ENCODE measurements around the gene LMBR1. TPM values are rescaled to one million over a fixed set of nuclear protein-coding genes. Genes with fewer than 3 reads are reported as not detected.

The LMBR1 gene
- total RNA-seq, 4 donors from 2014 or later: 25.2 to 68.3 (median 38.4) TPM

DNA sequence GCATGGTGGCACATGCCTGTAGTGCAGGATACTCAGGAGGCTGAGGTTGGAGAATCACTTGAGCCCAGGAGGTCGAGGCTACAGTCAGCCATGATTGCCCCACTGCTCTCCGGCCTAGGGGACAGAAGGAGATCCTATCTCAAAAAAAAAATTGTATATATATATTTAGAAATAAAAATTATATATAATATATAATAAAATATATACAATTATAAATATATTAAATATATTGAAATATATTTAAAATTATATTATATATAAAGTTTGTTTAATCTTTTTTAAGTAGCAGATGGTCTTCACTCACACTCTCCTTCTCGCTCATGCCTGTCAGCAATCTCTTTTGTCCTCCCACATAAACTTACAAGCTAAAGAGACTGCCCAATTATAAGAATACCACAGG lies 58.5 kb downstream of the LMBR1 start:
- no peak overlapping the region for H3K4me3 ChIP-seq
- H3K27me3 ChIP-seq: no peaks in the 10 kb centered on the region
- WGBS, 2 donors: 95 to 96% methylated on average over 3 of the region's 3 CpGs
- intact Hi-C loops (cut with DNase I): no loop called here
- H3K27ac ChIP-seq: no peak overlapping the region
- H3K36me3 ChIP-seq: peaks cover 0 to 46% (median 0%) of the 10 kb centered on the region in 3 donors
- no peaks in the 10 kb centered on the region for H3K9me3 ChIP-seq
- no peak for TF ChIP-seq POLR2A (IDR thresholded peaks at IDR 0.05)
- TF ChIP-seq, protein P1, sequence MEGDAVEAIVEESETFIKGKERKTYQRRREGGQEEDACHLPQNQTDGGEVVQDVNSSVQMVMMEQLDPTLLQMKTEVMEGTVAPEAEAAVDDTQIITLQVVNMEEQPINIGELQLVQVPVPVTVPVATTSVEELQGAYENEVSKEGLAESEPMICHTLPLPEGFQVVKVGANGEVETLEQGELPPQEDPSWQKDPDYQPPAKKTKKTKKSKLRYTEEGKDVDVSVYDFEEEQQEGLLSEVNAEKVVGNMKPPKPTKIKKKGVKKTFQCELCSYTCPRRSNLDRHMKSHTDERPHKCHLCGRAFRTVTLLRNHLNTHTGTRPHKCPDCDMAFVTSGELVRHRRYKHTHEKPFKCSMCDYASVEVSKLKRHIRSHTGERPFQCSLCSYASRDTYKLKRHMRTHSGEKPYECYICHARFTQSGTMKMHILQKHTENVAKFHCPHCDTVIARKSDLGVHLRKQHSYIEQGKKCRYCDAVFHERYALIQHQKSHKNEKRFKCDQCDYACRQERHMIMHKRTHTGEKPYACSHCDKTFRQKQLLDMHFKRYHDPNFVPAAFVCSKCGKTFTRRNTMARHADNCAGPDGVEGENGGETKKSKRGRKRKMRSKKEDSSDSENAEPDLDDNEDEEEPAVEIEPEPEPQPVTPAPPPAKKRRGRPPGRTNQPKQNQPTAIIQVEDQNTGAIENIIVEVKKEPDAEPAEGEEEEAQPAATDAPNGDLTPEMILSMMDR (IDR thresholded peaks at IDR 0.05): no peak
- no peak for DNase-seq
- H3K4me1 ChIP-seq: no peaks in the 10 kb centered on the region

DNA sequence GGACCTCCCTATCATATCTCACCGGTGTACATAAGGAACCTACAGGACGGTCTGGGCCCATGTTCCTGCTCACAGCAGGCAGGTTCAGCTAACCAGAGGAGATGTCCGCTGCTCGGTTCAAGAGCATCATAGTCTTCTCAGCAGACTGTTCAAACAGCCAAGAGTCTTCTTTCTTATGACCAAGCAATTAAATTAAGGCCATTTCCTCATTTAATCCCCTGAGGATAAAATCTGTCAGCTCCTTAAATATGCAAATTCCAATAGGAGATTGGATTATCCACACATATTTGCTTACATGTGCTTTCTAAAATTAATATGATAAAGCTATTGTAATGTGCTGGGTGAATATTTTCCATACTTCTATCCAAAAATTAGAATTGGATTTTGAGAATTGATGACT lies 59.7 kb downstream of the LMBR1 start:
- no peaks in the 10 kb centered on the region for H3K27me3 ChIP-seq
- H3K36me3 ChIP-seq: peaks cover 0 to 46% (median 0%) of the 10 kb centered on the region in 3 donors
- intact Hi-C loops (cut with DNase I): no loop called here
- no peaks in the 10 kb centered on the region for H3K4me1 ChIP-seq
- no peak overlapping the region for H3K4me3 ChIP-seq
- 95 to 99% methylated on average over 4 of the region's 4 CpGs for WGBS, 2 donors
- TF ChIP-seq, protein P1 (IDR thresholded peaks at IDR 0.05): no peak
- no peak for TF ChIP-seq POLR2A (IDR thresholded peaks at IDR 0.05)
- H3K9me3 ChIP-seq: no peaks in the 10 kb centered on the region
- no peak overlapping the region for H3K27ac ChIP-seq
- DNase-seq: no peak

DNA sequence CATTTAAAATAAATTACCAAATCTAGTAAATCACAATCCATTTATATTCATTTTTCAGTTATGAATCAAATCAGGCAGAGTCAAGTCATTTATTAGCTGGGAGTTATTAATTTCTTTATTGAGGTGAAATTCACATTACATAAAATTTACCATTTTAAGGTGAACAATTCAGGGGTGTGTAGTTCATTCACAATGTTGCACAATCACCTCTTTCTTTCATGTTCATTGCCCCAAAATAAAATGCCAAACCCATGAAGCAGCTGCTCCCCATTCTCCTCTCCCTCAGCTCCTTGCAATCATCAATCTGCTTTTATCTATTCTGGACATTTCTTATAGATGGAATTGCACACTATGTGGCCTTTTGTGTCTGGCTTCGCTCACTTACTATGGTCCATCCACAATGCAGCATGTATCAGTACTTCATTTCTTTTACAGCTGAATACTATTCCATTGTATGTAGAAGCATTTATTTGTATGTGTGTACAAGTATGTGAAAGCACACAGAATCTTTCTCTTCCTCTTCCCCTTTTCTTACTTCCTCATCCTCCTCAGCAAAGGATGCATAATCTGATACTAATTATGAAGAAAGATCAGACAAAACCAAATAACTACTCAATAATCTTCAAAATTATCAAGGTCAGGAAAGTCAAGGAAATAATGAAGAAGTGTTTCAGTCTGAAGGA lies 60.6 kb downstream of the LMBR1 start:
- no peak for DNase-seq
- no peaks in the 10 kb centered on the region for H3K4me1 ChIP-seq
- WGBS, 2 donors: 90 to 100% methylated on average over 1 of the region's 1 CpG
- no peaks in the 10 kb centered on the region for H3K27me3 ChIP-seq
- no peaks in the 10 kb centered on the region for H3K9me3 ChIP-seq
- no peak overlapping the region for H3K4me3 ChIP-seq
- intact Hi-C loops (cut with DNase I): no loop called here
- no peak overlapping the region for H3K27ac ChIP-seq
- H3K36me3 ChIP-seq: peaks cover 0 to 46% (median 0%) of the 10 kb centered on the region in 3 donors
- no peak for TF ChIP-seq POLR2A (IDR thresholded peaks at IDR 0.05)
- TF ChIP-seq, protein P1 (IDR thresholded peaks at IDR 0.05): no peak

DNA sequence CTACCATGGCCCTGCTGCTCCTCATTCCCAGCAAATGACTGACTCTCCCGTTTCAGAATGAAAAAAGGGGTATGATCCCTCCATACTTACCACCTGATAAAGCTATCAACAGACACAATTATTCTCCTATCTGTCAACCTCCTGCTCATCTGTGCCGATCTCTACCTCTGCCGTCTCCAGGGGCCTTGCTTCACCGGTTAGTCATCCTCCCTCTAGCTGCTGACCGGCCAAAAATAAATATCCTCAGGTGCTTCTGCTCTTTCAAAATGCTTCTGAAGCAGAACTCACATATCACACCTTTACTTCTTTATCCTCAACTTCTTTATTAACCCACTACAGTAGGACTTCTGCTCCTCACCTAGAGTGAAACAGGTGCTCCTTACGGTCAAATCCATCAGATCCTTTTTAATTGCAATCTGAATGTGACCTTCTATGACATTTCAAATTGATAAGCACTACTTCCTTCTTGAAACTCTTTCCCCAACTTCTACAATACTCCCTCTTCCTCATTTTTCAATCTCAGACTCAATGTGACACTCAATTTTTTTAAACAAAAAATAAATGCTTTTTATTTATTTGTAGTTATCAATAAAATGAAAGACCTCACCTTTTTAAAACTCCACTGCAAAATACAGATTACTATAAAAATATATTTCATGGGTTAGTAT lies 63.2 kb downstream of the LMBR1 start:
- intact Hi-C loops (cut with DNase I): no loop called here
- 71 to 78% methylated on average over 6 of the region's 6 CpGs for WGBS, 2 donors
- no peaks in the 10 kb centered on the region for H3K9me3 ChIP-seq
- no peak overlapping the region for H3K27ac ChIP-seq
- no peak for DNase-seq
- H3K4me3 ChIP-seq: no peak overlapping the region
- no peaks in the 10 kb centered on the region for H3K4me1 ChIP-seq
- peaks cover 0 to 32% (median 0%) of the 10 kb centered on the region in 3 donors for H3K36me3 ChIP-seq
- TF ChIP-seq, protein P1 (IDR thresholded peaks at IDR 0.05): no peak
- TF ChIP-seq POLR2A (IDR thresholded peaks at IDR 0.05): no peak
- no peaks in the 10 kb centered on the region for H3K27me3 ChIP-seq

DNA sequence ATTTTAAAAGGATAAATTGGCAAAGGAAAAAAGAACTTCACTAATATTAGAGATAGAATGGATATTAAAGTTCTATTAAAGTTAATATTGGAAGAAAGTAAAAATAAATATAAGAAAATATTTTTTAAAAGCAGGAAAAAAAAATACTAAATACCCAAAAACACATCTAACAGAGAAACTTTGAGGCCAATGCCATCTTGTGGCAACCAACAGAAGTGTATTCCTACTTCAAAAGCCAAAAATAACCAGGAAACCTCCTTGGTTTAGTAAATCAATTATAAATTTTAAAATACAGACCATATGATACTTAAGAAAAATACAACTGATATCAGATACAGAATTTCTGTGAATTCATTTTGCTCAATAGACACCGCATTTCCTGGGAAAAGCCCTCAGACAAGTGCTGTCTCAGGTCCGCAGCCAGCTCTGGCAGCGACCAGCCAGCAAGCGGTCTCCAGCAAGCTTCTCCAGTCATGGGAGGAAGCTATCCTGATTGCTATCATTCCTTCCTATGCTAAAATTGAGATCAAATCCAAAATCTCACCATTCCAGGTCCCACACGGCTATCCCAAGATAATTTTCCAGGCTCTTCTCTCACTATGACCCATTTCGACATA lies 65.3 kb downstream of the LMBR1 start:
- Histone ChIP-seq H3K27ac (no peak overlapping the region), H3K4me3 (no peak overlapping the region), H3K36me3 (peaks cover 0 to 28% (median 0%) of the 10 kb centered on the region in 3 donors), H3K27me3 (no peaks in the 10 kb centered on the region), H3K9me3 (no peaks in the 10 kb centered on the region), H3K4me1 (no peaks in the 10 kb centered on the region)
- no peak for DNase-seq
- TF ChIP-seq POLR2A (IDR thresholded peaks at IDR 0.05): no peak
- TF ChIP-seq, protein P1 (IDR thresholded peaks at IDR 0.05): peak in 3 of 6 experiments; percentile 20 to 44 (median 42)
- 92 to 94% methylated on average over 6 of the region's 6 CpGs for WGBS, 2 donors
- intact Hi-C loops (cut with DNase I): no loop called here

Measured in esophagus squamous epithelium (tissue), 5 donors.